HG03025 (cell line): Measurements from ENCODE around the gene ISL2.
A peak's percentile ranks its signal among the peaks of the same experiment; 100 is the strongest.
"Not testable (repeated sequence)": the region's sequence is repeated elsewhere in the genome, so short reads cannot be mapped to it uniquely, and the experiment has no call there.

ENCODE experiments used
- ATAC-seq: cut with Tn5 transposase; IDR thresholded peaks from one replicate; pipeline ENCODE4 v1.9.1; 2021; ENCODE audit warnings: mild to moderate bottlenecking, moderate library complexity; ENCODE audit not compliant: unreplicated experiment, low FRiP score

ISL2 gene

DNA sequence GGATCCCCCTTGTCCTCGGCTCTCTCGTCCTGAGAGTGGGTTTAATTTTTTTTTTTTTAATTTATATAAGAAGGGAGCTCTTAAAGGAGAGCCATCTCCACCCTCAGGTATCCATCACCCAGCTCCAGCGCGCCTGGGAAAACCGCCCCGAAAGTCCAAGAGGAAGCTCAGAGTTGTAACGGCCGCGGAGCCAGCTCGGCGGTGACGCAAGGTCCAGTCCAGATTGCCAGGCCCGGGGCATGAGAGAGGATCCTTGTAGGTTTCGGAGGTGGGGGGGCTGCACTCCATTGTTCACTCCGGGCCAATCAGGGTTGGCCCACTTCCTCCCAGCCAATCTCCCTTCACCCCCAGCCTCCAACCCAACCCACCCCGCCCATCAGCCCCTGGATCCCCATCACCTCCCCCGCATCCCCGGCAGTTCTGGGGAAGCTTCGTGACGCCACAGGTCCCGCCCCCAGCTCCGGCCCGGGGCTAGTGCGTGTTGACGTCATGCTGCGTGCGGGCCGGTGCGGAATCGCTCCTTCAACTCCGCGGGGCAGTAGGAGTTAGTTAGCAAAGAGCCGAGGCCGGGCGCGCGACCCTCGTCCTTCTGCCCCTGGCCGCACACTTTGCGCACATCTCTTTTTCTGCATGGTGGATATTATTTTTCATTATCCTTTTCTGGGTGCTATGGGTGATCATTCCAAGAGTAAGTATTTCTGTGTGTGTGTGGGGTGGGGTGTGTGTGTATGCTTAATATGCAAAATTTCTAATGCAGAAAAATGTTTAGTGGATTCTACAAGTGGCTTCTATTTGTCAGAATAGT, at the start of gene ISL2:
TSS of gene ISL2 (plus strand) at position 520 of the 805 bp plus-strand sequence. CDS start at position 631, 111 bp downstream.
- peak; percentile 39 for ATAC-seq

DNA sequence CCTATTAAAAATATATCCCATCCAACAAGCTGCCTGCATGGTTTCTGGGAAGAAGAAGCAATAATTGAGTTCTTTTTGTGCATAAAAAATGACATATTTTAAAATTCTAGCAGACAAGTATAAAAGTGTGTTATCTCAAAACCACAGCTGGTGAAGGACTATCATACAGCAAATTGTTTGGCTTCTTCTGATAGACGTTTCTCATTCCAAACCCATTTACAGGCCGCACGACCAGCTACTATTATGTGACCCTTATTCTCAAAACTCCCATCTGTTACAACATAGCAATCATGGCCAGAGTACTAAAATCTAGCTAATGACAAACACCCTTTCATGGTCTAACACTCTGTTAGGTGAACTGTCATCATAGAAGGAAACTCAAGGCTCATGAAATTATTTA, 47.0 kb upstream of the ISL2 start:
- no peak for ATAC-seq

DNA sequence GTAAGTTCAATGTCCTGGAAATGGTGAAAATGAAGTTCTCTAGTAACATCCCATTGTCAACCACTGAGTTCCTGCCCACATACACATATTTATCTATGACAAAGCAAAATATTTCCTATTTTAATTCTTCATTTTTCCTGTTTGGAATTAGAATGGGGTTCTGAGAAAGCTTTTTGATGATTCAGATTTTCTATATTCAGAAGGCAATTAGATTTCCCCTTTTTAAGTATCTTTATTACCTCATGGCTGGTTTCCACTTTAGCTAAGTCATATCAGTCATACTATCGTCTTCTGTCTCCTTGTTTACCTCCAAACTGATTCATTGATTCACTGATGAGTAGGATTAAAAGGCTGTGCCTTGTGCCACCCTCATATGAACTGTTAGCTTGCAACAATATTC, 43.2 kb upstream of the ISL2 start:
- no peak for ATAC-seq

DNA sequence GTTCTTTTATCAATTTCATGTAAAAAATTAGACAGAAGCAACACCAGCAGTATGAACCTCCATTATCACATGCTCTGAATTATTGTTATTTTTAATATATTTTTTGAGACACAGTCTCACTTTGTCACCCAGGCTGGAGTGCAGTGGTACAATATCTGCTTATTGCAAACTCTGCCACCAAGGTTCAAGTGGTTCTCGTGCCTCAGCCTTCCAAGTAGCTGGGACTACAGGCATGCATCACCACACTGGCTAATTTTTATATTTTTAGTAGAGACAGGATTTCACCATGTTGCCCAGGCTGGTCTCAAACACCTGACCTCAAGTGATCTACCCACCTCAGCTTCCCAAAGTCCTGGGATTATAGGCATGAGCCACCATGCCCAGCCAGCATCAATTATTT, 42.1 kb upstream of the ISL2 start:
- ATAC-seq, result not testable (repeated sequence)

DNA sequence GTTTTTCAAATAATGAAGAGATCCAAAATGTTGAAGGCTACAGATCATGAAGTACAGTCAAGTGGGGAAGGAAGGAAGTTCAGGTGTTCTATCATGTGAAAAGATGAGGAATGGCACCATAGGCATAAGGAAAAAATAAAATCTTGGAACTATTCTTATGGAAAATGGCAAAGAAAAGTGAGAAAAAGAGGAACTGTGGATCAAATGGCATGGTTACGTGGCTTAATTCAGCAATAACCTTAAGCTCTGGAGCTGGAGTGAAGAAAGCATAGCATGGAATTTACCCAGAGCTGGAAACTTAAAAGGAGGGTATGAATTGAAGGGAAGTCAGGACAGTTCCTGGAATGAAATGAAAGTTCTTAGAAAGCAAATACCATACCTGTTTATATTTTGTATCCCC, 39.7 kb upstream of the ISL2 start:
- ATAC-seq, result no peak

DNA sequence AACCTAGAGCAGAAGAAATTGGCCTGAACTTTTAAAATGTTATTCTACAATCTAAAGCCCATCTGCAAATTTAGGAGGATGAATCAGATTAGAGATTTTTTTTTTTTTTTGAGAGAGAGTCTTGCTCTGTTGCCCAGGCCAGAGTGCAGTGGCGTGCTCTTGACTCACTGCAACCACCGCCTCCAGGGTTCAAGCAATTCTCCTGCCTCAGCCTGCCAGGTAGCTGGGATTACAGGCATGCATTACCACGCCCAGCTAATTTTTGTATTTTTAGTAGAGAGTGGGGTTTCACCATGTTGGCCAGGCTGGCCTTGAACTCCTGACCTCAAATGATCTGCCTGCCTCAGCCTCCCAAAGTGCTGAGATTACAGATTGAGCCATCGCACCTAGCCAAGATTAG, 38.6 kb upstream of the ISL2 start:
- not testable (repeated sequence) for ATAC-seq

DNA sequence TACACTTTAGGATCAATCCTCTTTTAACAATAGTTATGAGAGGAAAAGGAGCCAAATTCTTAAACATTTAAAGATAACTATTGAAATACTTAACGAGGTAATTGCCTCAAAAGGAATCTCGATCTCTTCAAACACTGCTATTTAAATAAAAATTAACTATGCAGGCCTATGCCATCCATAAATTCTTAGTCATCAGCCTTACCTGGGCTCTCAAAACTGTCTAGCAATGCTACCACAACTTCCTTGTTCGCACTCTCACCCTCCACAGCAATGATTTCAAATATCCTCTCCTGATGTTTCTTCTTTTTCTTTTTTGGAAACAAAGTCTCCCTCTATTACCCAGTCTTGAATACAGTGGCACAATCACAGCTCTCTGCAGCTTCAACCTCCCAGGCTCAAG, 37.6 kb upstream of the ISL2 start:
- ATAC-seq, result no peak

DNA sequence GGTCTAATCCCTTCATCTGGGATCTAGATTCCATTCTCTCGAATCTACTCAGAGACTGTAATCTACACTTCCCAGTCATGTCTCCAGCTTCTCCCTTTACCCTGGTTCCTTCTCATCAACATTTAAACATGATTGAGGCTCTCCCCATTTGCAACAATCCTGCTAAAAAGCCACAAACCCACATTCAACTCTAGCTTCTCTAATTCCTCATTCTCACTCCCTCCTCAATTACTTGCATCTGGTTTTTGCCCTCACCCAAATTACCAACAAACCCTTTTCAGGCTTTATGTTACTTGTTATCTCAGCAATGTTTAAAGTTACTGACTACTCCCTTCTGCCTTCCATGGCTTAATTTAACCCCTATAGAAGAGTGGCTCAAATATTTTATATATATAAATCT, 36.8 kb upstream of the ISL2 start:
- ATAC-seq, result no peak

DNA sequence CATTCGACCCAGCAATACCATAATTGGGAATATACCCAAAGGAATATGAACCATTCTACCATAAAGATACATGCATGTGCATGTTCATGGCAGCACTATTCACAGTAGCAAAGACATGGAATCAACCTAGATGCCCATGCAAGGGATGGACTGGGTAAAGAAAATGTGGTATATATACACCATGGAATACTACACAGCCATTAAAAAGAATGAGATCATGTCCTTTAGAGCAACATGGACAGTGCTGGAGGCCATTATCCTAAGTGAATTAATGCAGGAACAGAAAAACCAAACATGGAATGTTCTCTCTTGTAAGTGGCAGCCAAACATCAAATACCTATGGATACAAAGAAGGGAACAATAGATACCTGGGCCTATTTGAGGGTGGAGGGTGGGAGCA, 32.7 kb upstream of the ISL2 start:
- no peak for ATAC-seq

DNA sequence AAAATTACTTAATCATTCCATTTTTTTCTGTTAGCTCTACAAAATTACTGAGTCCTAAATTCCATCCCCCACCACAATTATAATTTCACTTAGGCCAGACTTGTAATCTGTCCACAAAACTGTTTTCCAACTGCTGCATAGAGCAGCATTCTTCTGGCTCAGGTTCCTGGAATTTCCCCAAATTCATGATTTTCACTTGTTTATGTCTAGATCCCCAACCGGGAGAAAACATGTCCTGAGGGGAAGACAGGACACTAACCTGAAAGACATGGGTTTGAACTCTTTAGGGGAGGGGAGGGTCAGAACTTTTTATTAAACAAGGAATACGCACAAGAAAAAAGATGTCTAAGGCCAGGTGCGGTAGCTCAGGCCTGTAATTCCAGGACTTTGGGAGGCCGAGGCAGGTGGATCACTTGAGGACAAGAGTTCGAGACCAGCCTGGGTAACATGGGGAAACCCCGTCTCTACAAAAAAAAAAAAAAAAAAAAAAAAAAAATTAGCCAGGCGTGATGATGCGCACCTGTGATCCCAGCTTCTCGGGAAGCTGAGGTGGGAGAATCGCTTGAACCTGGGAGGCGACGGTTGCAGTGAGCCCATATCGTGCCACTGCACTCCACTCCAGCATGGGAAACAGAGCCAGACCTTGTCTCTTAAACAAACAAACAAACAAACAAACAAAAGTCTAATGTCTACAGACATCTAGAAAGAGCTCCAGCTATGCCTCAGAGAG, 26.8 kb upstream of the ISL2 start:
- ATAC-seq, result no peak

DNA sequence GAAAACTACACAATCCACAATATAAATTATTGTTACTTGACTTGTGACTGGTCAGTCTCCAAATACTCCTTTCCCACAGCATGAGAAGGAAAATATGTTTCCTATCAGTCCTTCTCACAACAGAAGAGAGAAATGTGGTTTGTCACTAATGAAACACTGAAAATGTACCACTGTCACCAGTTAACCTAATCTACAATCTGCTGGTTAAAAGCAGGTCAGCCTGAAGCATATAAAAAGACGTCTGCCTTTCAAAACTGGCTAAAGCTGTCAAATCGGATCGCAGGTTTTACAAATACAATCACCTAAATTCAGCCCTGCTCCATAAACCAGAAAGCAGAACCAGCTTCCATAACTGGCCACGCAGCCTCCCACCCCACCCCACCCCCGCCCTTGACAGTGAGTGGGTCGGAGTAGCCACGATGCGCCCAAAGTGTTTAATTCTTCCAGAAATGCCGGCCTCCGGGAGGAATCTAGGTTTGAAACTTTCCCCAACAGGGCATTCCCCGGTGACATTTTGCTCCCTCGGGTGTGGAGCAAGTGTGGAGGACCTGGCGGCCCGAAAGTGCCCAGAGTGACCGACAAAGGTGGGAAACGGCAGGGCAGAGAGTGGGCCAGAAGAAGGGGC, 26.0 kb upstream of the ISL2 start:
- ATAC-seq, result no peak

DNA sequence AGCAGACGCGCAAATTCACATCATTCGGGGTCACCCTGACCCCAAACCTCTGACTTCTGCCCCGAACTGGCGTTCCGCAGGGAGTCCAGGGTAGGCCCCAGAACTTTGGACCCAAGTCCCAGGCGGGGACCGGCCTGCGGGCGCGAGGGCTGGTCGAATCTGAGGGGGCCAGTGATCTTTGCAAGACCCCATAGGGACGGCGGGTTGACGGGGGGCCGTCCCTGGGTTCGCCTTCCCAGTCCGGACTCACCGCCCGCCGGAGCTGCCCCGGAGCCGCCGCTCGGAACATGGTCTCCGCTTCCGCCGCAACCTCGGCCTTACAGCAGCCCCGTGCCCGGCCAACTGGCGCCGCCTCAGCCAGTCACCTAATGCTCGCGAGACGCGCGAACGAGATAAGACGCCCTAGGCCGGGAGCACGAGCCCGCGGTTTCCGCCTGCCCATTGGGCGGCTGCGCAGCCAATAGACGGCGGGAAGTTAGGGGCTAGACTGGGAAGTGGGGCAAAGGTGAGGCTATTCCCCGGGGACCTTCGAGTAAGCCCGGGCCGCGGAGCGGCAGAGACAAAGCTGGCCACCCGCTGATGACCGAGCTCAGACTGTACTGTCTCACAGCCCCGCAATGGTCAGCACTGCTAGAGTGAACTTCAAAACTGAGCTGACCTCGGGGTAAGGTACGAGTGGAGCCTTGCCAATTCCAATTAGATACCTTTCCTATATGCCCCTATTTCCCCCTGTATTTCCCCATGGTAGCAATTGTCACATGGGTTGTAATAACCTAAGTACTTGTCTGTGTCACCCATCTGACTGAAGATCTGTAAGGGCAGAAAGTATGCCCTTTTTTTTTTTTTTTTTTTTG, 25.2 kb upstream of the ISL2 start, which contains the start of gene ETFA:
TSS of gene ETFA (minus strand) at position 370 of the 854 bp plus-strand sequence. CDS start at position 289, 81 bp downstream.
- peak; percentile 88 for ATAC-seq

DNA sequence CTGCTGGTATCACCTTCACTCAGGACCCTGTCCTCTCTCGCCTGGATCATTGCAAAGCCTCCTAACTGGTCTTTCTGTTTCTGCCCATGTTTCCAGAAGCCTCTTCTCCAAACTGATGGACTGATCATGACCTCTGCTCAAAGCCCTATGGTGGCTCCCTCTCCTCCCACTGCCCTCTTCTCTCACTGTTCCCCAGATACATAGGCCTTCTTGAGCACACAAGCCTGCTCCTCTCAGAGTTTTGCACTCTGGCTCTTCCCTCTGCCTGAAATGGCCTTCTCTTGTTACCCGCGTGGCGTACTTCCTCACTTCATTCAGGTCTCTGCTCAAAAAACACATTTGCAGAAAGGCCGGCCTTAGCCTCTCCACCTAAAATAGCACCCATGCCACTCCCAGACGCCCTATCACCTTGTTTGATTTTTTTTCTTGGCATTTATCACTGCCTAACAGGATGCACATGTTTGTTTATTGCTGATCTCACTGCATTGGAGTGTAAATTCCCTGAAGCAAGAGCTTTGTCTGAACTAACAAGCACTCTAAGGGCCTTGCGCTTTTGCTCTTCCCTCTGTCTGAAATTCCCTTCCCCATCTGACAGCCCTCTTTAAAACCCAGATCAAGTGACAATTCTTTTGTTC, 23.9 kb upstream of the ISL2 start:
- ATAC-seq, result no peak

DNA sequence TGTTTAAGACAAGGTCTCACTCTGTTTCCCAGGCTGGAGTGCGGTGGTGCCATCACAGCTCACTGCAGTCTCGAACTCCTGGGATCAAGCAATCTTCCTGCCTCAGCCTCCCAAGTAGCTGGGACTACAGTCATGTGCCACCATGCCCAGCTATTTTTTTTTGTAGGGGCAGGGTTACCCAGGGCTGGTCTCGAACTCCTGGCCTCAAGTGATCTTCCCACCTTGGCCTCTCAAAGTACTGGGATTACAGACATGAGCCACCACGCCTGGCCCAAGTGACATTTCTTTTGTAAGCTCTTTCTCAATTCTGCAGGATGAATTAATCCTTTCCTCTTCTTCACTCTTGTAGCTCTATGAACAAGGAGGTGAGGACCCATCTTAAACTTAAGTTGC, 23.4 kb upstream of the ISL2 start:
- ATAC-seq, result not testable (repeated sequence)

DNA sequence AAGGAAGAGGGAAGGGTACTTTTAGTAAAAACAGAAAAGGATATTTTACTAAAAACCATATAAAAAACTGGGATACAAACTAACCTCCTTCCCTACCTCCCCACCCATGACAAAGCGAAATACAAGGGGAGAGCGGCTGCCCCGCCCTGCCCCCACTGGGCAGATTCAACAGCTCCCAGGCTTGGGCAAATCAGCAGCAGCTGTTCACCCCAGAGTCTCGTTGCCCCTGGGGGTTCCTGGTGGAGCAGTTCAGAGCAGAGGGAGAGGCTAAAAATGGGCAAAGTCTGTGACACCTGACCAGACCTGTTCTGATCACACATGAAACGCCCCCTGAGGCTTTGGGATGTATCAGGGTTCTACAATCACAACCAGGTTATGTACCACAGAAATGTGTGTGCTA, 22.8 kb upstream of the ISL2 start:
- ATAC-seq, result no peak

DNA sequence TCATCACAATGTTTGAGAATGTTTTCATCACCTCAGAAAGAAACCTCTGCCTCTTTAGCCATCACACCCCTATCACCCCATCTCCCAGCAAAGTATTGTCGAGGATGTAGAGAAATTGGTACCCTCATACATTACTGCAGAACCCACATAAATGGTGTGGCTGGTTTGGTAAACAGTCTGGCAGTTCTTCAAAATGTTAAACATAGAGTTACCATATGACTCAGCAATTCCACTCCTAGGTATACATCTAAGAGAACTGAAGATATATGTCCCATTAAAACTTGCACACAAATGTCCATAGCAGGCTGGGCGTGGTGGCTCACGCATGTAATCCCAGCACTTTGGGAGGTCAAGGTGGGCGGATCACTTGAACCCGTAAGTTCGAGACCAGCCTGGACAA, 16.6 kb upstream of the ISL2 start:
- no peak for ATAC-seq

DNA sequence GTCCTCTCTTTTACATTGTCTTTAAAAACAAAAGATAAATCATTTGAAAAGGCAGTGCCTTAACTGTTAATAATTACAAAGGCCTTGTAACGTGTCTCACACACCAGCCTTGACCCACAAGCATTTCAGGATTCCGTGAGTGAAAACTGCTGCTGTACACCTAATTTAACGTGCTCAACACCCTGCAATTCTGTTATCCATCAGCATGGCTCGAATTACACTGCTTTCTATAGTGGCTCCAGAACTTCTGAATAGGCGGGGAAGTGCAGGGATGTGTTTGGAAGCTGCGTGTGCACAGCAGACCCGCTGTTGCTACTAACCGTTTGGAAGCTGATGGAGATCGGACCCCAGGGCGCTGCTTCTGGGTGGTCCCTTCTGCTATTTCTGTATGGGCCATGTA, 15.4 kb upstream of the ISL2 start:
- no peak for ATAC-seq

DNA sequence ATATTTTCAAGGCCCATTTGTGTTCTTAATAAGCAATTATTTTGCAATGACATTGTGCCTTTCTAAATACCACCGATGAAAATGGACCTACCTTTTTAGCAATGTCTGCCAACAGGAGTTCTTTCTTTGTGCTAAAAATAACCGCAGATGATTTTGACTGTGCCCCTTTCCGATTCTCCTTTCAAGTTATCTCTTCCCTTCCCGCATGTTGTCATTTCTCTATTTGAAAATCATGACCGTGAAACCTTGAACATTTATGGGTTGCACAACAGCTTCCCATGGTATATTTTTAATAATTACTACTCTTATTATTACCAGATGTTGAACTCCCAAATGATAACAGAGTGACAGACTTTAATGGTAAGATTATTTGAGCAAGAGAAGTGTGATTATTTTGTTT, 15.0 kb upstream of the ISL2 start:
- ATAC-seq, result no peak

DNA sequence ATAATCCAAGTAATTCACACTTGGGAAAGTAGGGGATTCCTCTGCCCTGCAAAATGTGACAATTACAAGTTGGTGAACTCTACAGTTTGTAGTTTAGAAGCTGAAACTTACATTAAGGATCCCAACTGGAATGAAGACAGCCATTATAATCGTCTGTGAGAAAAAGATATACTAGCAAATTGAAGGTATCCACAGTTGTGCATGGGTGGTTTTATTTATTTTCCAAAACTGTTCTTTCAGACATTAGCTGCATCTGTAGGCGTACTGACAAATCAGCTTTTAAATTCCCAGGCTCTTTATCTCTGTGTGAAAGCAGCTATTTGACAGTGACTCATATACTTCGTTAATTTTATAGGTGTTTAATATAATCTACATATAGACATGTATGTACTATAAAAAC, 12.5 kb upstream of the ISL2 start:
- ATAC-seq, result no peak

DNA sequence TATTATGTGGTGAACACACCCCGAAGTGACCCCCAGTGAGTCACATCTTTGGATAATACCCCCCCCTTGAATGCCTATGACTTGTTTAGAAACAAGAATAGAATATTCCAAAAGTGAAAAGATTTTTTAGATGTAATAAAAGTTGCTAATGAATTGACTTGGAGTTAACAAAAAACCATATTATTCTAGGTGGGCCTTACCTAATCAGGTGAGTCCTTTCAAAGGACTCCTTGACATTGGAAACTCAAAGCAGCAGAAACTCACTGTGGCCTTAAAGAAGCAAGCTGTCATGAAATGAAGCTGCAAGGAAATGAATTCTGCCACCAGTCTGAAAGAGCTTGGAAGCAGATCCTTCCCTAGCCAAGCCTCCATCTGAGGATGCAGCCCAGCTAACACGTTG, 10.9 kb upstream of the ISL2 start:
- ATAC-seq, result no peak
